HG03460 (cell line): ENCODE measurements around the gene GNG7.
"Not testable (repeated sequence)": the region's sequence is repeated elsewhere in the genome, so short reads cannot be mapped to it uniquely, and the experiment has no call there.

Experiments
- ATAC-seq: cut with Tn5 transposase; IDR thresholded peaks from one replicate; pipeline ENCODE4 v1.9.1; 2021; ENCODE audit not compliant: unreplicated experiment

GNG7 gene

GRCh38 chr19:2678044-2678671 lies 24.3 kb downstream of the GNG7 start:
- ATAC-seq: no peak

GRCh38 chr19:2676823-2677222 lies 25.7 kb downstream of the GNG7 start:
- no peak for ATAC-seq

GRCh38 chr19:2675892-2676291 lies 26.6 kb downstream of the GNG7 start:
- no peak for ATAC-seq

GRCh38 chr19:2670217-2670616 lies 32.3 kb downstream of the GNG7 start:
- ATAC-seq: no peak

GRCh38 chr19:2668175-2668763 lies 34.2 kb downstream of the GNG7 start:
- no peak for ATAC-seq

- not testable (repeated sequence) for ATAC-seq
Measured at GRCh38 chr19:2667349-2667748, 35.1 kb downstream of the GNG7 start.

GRCh38 chr19:2666344-2666994 lies 36.0 kb downstream of the GNG7 start:
- ATAC-seq: no peak

- ATAC-seq: no peak
Measured at GRCh38 chr19:2665103-2665502, 37.4 kb downstream of the GNG7 start.

- ATAC-seq: no peak
Measured at GRCh38 chr19:2663920-2664571, 38.4 kb downstream of the GNG7 start.

- ATAC-seq: no peak
Measured at GRCh38 chr19:2661615-2662014, 40.9 kb downstream of the GNG7 start.

GRCh38 chr19:2659856-2660432 lies 42.5 kb downstream of the GNG7 start:
- ATAC-seq: no peak

GRCh38 chr19:2656533-2656932 lies 46.0 kb downstream of the GNG7 start:
- no peak for ATAC-seq

GRCh38 chr19:2653710-2654707 lies 48.5 kb downstream of the GNG7 start:
- ATAC-seq: no peak

GRCh38 chr19:2653218-2653617 lies 49.3 kb downstream of the GNG7 start:
- no peak for ATAC-seq

GRCh38 chr19:2652504-2653099 lies 49.9 kb downstream of the GNG7 start:
- ATAC-seq: no peak

- not testable (repeated sequence) for ATAC-seq
Measured at GRCh38 chr19:2651002-2651733, 51.3 kb downstream of the GNG7 start.

- no peak for ATAC-seq
Measured at GRCh38 chr19:2650515-2650914, 52.0 kb downstream of the GNG7 start.

GRCh38 chr19:2648528-2648937 lies 54.0 kb downstream of the GNG7 start:
- no peak for ATAC-seq

GRCh38 chr19:2648099-2648498 lies 54.4 kb downstream of the GNG7 start:
- no peak for ATAC-seq
